K562 (cell line): ENCODE data around the gene NAA80. TPM values are rescaled to one million over a fixed set of nuclear protein-coding genes. Genes with fewer than 3 reads are reported as not detected.

Source experiments
- ARHGAP35 ChIP-seq: fragments of 450-650 bp; IDR thresholded peaks from 2 replicates; pipeline ENCODE4 v1.6.1; 2018; ENCODE audit not compliant: partially characterized antibody
- FOXJ2 ChIP-seq: fragments of 200-800 bp; sonication (Bioruptor generic); IDR thresholded peaks from 2 replicates; pipeline ENCODE4 v1.6.1; 2016; ENCODE audit warnings: missing genetic modification characterization, missing compliant biosample characterization
- HDAC6 ChIP-seq: IDR thresholded peaks from 2 replicates; pipeline ENCODE4 v1.6.1; 2012; ENCODE audit warnings: low read depth, mild to moderate bottlenecking, control low read depth, inconsistent platforms, low read length, moderate library complexity
- KAT7 ChIP-seq: sonication (generic); formaldehyde crosslinking; IDR thresholded peaks from 2 replicates; pipeline ENCODE4 v1.8.0; 2022; ENCODE audit warnings: missing genetic modification reagents, mild to moderate bottlenecking, borderline replicate concordance
- NBN ChIP-seq: fragments of 450-650 bp; IDR thresholded peaks from 2 replicates; pipeline ENCODE4 v1.6.1; 2016; ENCODE audit warnings: low read depth, mild to moderate bottlenecking
- PHB2 ChIP-seq: fragments of 450-650 bp; IDR thresholded peaks from 2 replicates; pipeline ENCODE4 v1.6.1; 2017; ENCODE audit warnings: low read depth
- SMC3 ChIP-seq: conservative IDR thresholded peaks from 2 replicates; pipeline ENCODE4 v1.6.1; 2011; ENCODE audit warnings: low read depth, low read length, improper control_type of control experiment; ENCODE audit not compliant: insufficient read depth
- SPI1 ChIP-seq: IDR thresholded peaks from 2 replicates; pipeline ENCODE4 v1.6.1; 2011; ENCODE audit warnings: low read depth, low read length, control low read depth, borderline replicate concordance
- SREBF1 ChIP-seq: fragments of 150-350 bp; IDR thresholded peaks from 2 replicates; pipeline ENCODE4 v1.6.1; 2014; ENCODE audit warnings: antibody characterized with exemption, low read depth, low read length, borderline replicate concordance
- ZFP30 ChIP-seq: fragments of 250-450 bp; sonication (Bioruptor Pico); IDR thresholded peaks from 2 replicates; pipeline ENCODE4 v1.8.0; 2022; ENCODE audit warnings: moderate library complexity, mild to moderate bottlenecking, inconsistent platforms, borderline replicate concordance
- ZNF263 ChIP-seq: sonication (generic); formaldehyde crosslinking; IDR thresholded peaks from 2 replicates; pipeline ENCODE4 v1.8.0; 2022; ENCODE audit warnings: mild to moderate bottlenecking, missing genetic modification reagents, borderline replicate concordance
- ZNF561 ChIP-seq: fragments of 450-650 bp; formaldehyde crosslinking; conservative IDR thresholded peaks from 2 replicates; pipeline ENCODE4 v1.4.0; 2020; ENCODE audit warnings: mild to moderate bottlenecking, moderate library complexity
- ZNF717 ChIP-seq: fragments of 250-450 bp; sonication (Bioruptor Pico); IDR thresholded peaks from 2 replicates; pipeline ENCODE4 v1.5.0; 2021
- polyA plus RNA-seq, 8 experiments: library from polyadenylated mRNA; depleted of rRNA in 4 of 8; stranded (reverse) in 5 of 8; unstranded in 3 of 8; fragments of >200 nt; fragmentation: Nextera tagmentation in 2 of 8; fragmentation: Illumina TruSeq in 1 of 8; extraction: Ambion mirVana in 2 of 8; extraction: Trizol in 1 of 8; gene quantifications; 2 replicates each; pipeline versions ENCODE4 v1.2.1 to v1.2.3, GENCODE V29; 2011 to 2014; ENCODE audit warnings: inconsistent platforms in 1 of 8, missing spikeins in 1 of 8
- total RNA-seq, 7 experiments: library from RNA; depleted of rRNA in 6 of 7; stranded (reverse); fragments of >200 nt in 6 of 7; fragmentation: Illumina TruSeq in 2 of 7; extraction: Trizol in 2 of 7; gene quantifications; 2 replicates each; pipeline versions ENCODE4 v1.2.1 to v1.2.3, GENCODE V29; 2011 to 2021; ENCODE audit warnings: low replicate concordance in 1 of 7
- TF ChIP-seq, protein P1 (sequence below): sonication (generic); formaldehyde crosslinking; IDR thresholded peaks from 2 replicates; pipeline ENCODE4 v1.5.0; 2020; ENCODE audit warnings: missing genetic modification reagents
- TF ChIP-seq, protein P2 (sequence below): sonication (generic); formaldehyde crosslinking; IDR thresholded peaks from 2 replicates; pipeline ENCODE4 v1.8.0; 2023; ENCODE audit warnings: mild to moderate bottlenecking, missing genetic modification reagents
- TF ChIP-seq, protein P3 (sequence below), 2 experiments: IDR thresholded peaks in 1 of 2; conservative IDR thresholded peaks in 1 of 2; 2 replicates each; pipeline ENCODE4 v1.6.1; 2016; ENCODE audit warnings: low read depth in 2 of 2, mild to moderate bottlenecking in 1 of 2, missing compliant biosample characterization in 1 of 2, missing genetic modification characterization in 1 of 2, moderate library complexity in 1 of 2

NAA80 gene
- total and polyA plus RNA-seq, 9 of the 15 experiments (the other 6 are each of a cell fraction or from before 2014, with no cell fraction given) = 0.82 to 24.0 (median 8.6) TPM

DNA sequence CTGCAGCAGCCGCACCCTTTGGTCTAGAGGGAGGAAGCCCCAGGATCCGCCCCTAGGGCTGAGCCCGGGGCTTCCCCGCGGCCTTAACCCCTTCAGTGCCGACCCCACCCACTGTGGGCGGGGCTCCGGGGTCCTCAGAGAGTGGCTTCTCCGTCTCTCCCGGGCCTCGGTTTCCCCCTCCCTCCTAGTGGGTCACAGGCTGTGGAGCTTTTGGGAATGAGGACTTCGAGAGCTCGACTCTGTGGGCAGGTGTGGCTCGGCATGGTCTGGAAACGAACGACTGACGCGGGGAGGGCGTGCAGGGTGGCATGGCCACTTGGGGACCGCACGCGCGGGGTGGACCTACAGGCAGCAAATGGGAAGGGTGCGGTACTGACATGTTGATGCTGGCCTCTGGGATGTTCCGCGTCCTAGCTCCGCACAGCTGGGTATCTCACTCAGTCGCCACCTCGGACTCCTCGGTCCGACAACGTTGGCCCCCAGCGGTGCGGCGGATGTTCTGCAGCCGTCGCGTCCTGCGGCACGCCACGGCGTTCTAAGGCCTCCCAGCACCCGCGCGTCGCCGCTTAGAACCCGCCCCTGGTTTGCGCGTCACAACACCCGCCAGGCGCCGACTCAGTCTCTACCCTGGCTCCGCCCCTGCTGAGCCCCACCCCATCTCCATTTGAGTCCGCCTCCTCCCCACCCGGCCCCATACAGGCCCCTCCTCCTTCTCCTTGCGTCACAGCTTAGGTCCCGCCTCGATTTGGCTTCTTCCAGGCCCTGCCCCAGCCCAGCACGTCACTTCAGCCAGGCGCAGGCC lies at the start of gene NAA80, which contains the start of gene HYAL3 (continued):
- TF ChIP-seq, protein P1, sequence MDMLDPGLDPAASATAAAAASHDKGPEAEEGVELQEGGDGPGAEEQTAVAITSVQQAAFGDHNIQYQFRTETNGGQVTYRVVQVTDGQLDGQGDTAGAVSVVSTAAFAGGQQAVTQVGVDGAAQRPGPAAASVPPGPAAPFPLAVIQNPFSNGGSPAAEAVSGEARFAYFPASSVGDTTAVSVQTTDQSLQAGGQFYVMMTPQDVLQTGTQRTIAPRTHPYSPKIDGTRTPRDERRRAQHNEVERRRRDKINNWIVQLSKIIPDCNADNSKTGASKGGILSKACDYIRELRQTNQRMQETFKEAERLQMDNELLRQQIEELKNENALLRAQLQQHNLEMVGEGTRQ (CRISPR knock-in tag) = no peak
- TF ChIP-seq ZNF561 (CRISPR knock-in tag) (no peak), SPI1 (0 out of 2 replicates have a peak, but pooled peaks have one; percentile 13), SMC3 (0 out of 2 replicates have a peak, but pooled peaks have one; percentile 6), ARHGAP35 (no peak), FOXJ2 (tag) (no peak), ZFP30 (CRISPR knock-in tag) (no peak), PHB2 (no peak), KAT7 (0 out of 2 replicates have a peak, but pooled peaks have one; percentile 30), HDAC6 (no peak), SREBF1 (no peak), ZNF717 (CRISPR knock-in tag) (no peak), ZNF263 (CRISPR knock-in tag) (no peak), NBN (no peak)
- TF ChIP-seq, protein P2, sequence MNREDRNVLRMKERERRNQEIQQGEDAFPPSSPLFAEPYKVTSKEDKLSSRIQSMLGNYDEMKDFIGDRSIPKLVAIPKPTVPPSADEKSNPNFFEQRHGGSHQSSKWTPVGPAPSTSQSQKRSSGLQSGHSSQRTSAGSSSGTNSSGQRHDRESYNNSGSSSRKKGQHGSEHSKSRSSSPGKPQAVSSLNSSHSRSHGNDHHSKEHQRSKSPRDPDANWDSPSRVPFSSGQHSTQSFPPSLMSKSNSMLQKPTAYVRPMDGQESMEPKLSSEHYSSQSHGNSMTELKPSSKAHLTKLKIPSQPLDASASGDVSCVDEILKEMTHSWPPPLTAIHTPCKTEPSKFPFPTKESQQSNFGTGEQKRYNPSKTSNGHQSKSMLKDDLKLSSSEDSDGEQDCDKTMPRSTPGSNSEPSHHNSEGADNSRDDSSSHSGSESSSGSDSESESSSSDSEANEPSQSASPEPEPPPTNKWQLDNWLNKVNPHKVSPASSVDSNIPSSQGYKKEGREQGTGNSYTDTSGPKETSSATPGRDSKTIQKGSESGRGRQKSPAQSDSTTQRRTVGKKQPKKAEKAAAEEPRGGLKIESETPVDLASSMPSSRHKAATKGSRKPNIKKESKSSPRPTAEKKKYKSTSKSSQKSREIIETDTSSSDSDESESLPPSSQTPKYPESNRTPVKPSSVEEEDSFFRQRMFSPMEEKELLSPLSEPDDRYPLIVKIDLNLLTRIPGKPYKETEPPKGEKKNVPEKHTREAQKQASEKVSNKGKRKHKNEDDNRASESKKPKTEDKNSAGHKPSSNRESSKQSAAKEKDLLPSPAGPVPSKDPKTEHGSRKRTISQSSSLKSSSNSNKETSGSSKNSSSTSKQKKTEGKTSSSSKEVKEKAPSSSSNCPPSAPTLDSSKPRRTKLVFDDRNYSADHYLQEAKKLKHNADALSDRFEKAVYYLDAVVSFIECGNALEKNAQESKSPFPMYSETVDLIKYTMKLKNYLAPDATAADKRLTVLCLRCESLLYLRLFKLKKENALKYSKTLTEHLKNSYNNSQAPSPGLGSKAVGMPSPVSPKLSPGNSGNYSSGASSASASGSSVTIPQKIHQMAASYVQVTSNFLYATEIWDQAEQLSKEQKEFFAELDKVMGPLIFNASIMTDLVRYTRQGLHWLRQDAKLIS (CRISPR knock-in tag) = no peak
- TF ChIP-seq, protein P3, sequence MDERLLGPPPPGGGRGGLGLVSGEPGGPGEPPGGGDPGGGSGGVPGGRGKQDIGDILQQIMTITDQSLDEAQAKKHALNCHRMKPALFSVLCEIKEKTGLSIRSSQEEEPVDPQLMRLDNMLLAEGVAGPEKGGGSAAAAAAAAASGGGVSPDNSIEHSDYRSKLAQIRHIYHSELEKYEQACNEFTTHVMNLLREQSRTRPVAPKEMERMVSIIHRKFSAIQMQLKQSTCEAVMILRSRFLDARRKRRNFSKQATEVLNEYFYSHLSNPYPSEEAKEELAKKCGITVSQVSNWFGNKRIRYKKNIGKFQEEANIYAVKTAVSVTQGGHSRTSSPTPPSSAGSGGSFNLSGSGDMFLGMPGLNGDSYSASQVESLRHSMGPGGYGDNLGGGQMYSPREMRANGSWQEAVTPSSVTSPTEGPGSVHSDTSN (CRISPR knock-in tag; IDR thresholded peaks at IDR 0.05; ENCODE audit: low read depth) = no peak
- TF ChIP-seq, protein P3 (tag; conservative IDR thresholded peaks at IDR 0.05; ENCODE audit: low read depth) = no peak
